Measurements from ENCODE around the gene CDK14.

CDK14 gene

GRCh38 chr7:90994601-90995000 is 398.5 kb downstream of the CDK14 start:
- FAIRE-seq (peak; percentile 9), DNase-seq (ENCODE audit: low spot score) (no peak)

DNA sequence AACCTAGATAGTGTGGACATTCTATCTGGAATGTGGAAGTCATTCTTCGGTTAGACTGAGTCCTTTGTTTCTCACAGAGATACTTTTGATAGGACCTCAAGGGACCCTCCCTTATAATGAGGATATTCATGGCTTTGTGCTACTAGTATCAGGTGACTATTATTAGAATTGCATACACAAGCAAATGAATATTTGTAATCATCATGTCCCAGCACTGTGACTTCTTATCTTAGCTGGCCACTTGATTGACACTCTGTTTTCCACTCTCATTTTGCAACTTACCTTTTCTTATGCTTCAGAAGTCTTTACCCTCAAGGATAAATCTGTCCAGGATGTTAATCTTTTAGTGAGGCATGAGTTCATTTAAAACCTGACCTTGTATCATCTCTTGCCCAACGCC is 399.9 kb downstream of the CDK14 start:
- FAIRE-seq = no peak

DNA sequence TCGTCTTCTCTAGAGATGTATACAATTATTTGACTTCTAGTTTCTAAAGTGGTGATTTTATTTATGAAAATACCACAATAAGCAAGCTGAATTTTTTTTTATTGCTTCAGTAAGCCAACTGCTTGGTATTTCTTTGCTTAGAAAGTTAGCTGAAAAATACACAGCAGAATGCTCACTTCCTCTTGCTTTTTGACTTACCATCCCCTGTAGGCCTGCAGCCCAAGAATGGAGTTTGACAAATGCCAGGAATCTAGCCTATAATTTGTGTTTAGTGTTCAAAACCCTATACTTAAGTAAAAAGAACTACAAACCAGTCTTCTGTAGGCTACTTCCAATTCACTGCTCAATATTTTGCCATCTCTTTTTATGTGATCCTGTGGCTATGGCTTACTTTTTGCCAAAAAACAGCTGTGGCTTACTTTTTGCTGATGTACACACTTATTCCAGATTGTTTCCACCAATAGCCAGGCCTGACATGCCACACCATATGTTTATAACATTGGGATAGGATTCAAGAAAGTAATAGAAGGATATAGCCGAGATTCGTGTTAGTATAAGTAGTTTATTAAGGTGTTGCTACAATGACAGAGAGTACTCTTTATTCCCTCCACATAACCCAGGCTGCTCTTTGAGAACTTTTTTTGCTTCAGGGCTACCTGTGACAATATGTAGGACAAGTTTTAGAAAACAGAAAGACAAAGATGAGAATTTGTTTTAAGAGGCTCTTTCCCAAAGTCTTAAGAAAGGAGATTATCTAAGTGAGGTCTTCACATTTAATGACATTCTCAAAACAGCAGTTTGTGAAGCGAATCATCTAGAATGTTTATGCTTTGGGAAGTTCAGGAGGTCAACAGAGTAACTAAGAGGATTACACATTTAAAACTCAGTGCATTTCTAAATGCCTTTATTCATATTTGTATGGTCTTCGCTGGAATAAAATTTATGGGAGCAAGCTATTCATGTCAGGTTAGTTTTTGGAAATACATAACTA is 404.2 kb downstream of the CDK14 start:
- FAIRE-seq = no peak
- no peak for DNase-seq (ENCODE audit: low spot score)

More for the DNA sequence above, 399.9 kb downstream of the CDK14 start:
- no peak for DNase-seq (ENCODE audit: low spot score)

- FAIRE-seq = peak; percentile 20
- DNase-seq (ENCODE audit: low spot score) = no peak
Measured at GRCh38 chr7:91005024-91005423, 408.9 kb downstream of the CDK14 start.

DNA sequence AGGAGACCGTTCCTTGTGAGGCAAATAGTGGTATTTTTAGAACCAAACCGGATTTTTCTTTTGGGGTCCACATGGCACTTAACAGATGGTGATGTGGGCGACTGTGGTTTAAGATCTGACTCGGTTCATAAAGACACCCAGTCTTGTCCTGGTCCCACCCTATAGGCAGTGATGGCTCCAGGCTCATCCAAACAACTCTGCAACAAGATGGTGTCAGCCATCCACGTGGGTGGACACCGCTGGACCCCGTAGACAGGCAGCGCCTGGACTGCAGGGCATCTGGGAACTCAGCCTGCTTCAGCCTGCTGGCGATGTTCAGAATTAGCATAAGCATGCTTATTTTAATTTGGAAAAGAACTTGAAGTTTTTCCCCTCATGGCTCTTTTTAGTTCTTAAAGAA is 409.7 kb downstream of the CDK14 start:
- DNase-seq (ENCODE audit: low spot score) (no peak), FAIRE-seq (no peak)

GRCh38 chr7:91007371-91007770 is 411.2 kb downstream of the CDK14 start:
- DNase-seq (ENCODE audit: low spot score) = no peak
- FAIRE-seq = no peak

GRCh38 chr7:91013078-91013477 is 417.0 kb downstream of the CDK14 start:
- no peak for DNase-seq (ENCODE audit: low spot score)
- FAIRE-seq = no peak

DNA sequence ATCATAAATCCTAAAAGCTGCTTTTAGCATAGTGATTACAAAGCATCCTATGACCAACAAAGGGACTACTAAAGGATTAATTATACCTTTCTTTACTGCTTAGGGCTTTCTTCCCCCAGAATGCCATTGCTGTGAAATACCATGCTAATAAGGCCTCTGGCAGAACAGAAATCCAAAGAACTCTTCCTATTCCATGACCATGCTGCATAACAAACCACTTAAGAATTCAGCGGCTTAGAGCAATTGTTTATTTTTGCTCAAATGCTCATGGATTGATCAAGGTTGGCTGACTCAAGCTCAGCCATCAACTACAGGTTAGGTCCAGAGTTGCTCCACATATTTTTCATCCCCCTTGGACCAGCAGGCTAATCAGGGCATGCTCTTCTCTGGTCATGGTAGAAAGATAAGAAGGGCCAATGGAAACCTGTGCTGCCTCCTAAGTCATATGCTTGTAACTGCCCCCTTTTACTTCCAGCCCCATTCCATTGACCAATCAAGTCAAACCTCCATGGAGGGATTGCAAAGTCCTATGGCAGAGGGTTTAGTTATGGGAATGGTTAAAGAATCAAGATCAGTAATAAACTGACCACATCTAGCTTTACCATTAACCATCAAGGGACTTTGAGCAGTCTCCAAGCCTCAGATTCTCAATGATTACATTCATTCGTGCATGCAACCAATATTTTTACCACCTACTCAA is 423.7 kb downstream of the CDK14 start:
- DNase-seq (ENCODE audit: low spot score) = no peak
- no peak for FAIRE-seq

DNA sequence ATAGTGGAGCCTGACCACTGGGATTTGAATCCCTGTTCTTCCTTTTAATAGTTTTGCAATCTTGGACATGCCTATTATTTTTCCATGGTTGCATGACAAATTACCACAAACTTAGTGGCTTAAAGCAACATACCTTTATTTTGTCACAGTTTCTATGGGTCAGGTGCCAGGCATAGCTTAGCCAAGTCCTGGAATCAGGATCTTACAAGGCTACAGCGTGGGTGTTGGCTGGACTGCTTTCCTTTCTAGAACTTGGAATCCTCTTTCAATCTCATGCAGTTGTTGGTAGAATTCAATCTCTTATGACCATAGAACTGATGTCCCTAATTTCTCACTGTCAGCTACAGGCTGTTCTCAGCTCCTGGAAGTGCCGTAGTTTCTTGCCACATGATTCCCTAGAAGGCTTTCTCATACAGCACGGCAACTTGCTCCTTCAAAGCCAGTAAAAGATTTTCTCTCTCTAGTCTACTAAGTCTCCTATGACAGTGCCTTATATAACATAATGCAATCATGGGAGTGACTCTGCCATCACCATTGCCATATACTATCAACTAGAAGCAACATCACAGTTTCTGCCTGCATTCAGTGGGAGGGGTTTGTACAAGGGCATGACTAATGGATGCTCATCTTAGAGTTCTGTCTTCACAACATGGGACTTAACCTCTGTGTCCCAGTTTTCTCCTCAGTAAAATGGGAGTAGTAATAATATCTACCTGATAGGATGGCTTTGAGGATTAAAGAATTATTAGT is 424.7 kb downstream of the CDK14 start:
- DNase-seq (ENCODE audit: low spot score) (no peak), FAIRE-seq (no peak)

- DNase-seq (ENCODE audit: low spot score) (no peak), FAIRE-seq (no peak)
Measured at GRCh38 chr7:91021956-91022355, 425.8 kb downstream of the CDK14 start.

DNA sequence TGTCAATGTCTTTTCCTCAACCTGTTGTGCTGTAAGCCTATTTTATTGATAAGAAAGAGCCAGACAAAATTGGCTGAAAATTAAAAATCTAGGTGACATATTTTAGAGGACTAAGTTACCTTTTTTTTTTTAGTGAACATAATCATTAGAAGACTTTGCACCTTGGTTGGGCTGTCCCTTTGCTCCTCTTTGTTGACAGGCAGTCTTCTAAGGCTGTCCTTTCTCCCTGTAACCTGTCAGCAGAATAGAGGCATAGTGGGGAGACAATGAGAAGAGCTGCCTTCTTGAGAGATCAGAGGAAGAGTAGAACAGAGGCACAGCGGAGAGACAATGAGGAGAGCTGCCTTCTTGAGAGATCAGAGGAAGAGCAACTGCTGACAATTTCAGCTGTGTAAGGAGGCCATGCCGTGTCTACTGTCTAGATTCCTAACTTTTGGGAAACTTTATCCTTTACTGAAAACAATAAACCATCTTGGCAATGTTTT is 429.8 kb downstream of the CDK14 start:
- FAIRE-seq = no peak
- DNase-seq (ENCODE audit: low spot score) = no peak

DNA sequence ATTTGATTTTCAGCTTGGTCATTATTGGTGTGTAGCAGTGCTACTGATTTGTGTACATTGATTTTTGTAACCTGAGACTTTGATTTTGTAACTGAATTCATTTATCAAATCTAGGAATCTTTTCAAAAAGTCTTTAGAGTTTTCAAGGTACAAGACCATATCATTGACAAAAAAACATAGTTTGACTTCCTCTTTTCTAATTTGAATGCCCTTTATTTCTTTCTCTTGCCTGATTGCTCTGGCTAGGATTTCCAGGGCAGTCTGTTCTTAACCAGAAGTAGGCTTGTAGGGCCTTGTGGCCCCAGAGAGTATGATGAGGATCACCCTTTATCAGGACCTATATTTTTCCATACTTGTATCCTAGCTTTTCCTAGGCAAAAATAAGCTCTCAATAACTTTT is 433.6 kb downstream of the CDK14 start:
- DNase-seq (ENCODE audit: low spot score) (no peak), FAIRE-seq (no peak)

DNA sequence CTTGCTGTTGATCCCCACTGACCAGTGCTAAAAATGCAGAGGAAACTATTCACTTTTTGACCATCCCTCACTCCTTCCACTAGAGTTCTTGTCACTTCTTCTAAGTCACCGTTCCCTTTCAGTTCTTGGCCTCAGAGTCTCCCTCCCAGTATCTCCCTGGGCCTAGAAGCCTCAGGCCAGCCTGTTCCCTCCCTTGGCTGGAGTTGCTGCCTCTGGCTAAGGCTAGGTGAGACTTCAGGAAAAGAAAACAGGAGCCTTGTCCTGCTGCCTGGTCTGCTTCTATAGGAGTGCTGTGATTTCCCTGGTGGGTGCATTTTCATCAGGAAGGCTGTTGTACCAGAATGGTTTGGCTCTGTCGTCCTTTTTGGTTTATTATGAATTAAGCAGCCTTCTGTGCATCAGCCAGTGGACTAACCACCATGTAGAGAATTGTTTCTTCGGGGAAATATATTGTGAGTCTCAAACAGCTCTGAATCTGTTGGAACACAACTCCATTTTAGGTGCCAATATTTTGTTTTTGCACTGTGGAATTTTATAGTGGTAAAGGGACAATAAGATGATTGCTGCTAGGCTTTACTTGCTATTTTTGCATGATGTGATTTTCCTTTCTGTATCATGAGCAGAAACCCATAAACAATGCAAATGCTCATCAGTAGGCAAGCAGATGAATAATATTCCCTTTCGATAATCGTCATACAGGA is 434.7 kb downstream of the CDK14 start:
- DNase-seq (ENCODE audit: low spot score) (no peak), FAIRE-seq (no peak)

DNA sequence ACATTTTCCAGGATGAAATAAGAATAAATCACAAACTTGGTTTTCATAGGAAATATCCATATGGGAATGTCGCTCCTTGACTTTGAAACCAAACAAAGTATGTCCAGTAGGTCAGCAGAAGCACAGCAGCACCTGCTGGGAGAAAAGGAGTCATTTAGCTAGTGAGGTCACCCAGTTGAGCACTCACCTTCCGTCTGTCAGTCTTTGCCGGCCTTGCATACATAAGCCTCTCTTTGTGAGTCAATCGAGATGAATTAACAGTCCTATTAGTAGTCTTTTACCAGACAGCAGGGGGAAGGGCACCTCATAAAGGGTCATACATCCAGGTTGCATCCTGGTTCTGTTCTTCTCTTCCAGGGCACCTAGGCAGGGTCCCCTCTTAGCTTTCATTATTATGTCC is 435.6 kb downstream of the CDK14 start:
- peak; percentile 18 for DNase-seq (ENCODE audit: low spot score)
- no peak for FAIRE-seq

DNA sequence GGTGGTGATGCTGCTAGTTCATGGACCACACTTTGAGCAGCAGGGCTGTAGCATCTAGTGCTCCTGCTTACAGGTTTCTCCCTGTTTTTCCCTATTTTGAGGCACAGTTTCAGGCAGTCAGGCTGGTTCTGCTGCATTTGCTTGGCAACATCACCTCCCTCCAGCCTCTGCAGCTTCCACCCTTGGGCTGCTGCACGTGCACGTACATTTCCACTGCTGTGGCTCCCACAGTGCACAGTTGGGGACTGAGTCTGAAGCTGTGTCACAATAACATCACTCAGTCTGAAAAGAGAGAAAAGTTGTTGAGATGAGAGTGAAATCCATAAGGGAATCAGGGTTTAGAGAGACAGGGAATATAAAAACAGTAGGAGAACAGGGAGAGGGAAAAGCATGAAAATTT is 437.5 kb downstream of the CDK14 start:
- FAIRE-seq = no peak
- DNase-seq (ENCODE audit: low spot score) = no peak

DNA sequence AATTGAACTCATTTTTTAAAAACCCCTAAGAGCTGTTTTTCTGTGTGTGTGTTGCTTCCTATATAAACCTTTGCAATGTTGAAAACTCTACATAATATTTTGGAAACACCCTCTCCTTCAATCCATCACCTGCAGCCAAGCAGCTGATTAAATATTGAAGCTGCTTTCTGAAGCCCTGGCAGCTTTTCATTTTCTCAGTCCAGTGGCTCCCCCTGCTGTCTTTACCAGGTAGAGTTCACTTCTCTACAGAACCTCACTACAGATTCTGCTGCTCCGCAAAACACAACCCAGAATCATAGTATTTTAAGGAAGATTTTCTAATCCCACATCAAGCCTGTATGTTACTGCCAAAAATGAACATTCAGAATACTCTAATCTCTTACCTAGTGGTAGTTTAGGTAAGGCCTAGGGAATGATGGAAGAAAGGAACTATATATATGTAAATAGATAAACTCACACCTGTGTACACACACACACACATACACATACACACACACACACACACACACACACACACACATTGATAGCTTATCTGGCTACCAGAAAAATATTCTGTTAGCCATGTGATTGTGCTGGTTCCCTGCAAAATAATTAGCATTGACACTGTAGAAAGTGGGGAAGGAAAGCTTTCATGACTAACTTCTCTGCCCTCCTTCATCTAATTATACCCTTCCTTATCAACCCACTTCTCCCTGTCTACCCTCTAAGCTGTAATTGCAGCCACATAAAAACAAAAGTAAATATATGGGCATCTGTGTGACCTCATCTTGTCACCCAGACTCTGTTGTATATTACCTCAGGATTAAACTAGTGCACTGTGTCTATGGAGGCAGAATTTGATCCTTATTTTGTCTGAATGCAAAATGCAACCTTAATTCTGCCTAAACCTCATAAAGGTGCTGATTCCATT is 438.6 kb downstream of the CDK14 start:
- peak; percentile 52 for DNase-seq (ENCODE audit: low spot score)
- FAIRE-seq = no peak

- no peak for FAIRE-seq
- no peak for DNase-seq (ENCODE audit: low spot score)
Measured at GRCh38 chr7:91039033-91039432, 442.9 kb downstream of the CDK14 start.

DNA sequence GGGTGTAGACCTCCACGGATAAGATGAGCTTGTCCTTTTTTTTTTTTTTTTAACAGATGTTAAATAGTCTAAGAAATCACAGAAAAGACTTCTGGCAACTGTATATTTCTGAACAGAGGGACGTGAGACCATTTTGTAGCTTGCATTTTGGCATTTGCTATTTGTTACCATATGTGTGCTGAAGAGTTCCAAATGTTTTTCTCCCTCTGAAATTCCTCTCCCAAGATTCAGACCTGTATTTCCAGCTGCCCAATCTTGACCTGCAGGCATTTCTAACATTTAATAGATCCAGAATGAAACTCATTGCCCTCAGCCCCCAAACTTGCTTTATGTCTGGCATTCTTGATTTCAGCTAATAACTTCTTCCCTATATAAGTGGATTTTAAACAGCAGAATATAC is 445.0 kb downstream of the CDK14 start:
- no peak for FAIRE-seq

GRCh38 chr7:91041901-91042484 is 445.9 kb downstream of the CDK14 start:
- DNase-seq (ENCODE audit: low spot score) (no peak), FAIRE-seq (peak; percentile 90)

More for the DNA sequence above, 445.0 kb downstream of the CDK14 start:
- no peak for DNase-seq (ENCODE audit: low spot score)

DNA sequence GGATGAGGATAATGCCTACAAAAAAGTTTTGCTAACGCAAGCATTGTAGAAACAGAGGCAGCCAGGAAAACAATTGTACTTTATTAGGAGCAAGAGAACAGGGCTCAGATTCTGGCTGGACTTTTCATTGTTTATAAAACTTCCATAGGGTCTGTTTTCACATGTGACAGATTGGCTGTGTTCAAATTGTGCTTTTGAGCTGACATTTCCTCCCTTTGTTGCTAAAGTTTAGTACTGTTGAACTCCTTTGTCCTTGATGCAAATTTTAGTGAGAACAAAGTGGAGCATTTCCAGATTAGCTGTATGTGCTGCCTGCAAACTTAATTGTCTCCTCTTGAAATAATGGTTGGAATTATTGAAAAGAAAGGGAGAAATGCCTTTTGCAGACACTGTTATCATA is 447.1 kb downstream of the CDK14 start:
- no peak for FAIRE-seq
- DNase-seq (ENCODE audit: low spot score) = no peak

All from urothelium cell line (cell line).